H1 (cell line): ENCODE results near the gene JMJD1C. TPM values are rescaled to one million over a fixed set of nuclear protein-coding genes. Genes with fewer than 3 reads are reported as not detected.

Experiments
- CTCF ChIA-PET: fragments of 300-600 bp; sonication (Branson Sonifier 250); formaldehyde crosslinking; loops from one replicate; lab custom pipeline; 2021; ENCODE audit not compliant: partially characterized antibody; lab: Charles Lee
- POLR2A ChIA-PET: fragments of 300-600 bp; sonication (Branson Sonifier 250); formaldehyde crosslinking; loops from one replicate; lab custom pipeline; 2021; ENCODE audit warnings: inconsistent platforms; ENCODE audit not compliant: partially characterized antibody; lab: Charles Lee
- DNase-seq, 2 experiments: peaks; one replicate each; pipeline versions ENCODE4 v3.0.0 to v3.0.0-alpha.2; 2010 to 2022; ENCODE audit warnings: low spot score in 2 of 2, low read depth in 1 of 2, mixed read lengths in 1 of 2
- FAIRE-seq: peaks from 2 replicates; lab custom pipeline; 2011; peaks lifted over from hg19 to GRCh38; lab: Jason Lieb, UNC
- H2AFZ ChIP-seq: 2 replicates; pipeline ENCODE4 v1.8.1; 2012; ENCODE audit warnings: low read length, inconsistent platforms
- H2AK5ac ChIP-seq: 2 replicates; pipeline ENCODE4 v1.6.1; 2013; ENCODE audit warnings: low read depth, low read length
- H2BK120ac ChIP-seq: replicated peaks from 2 replicates; pipeline ENCODE3; 2013; ENCODE audit warnings: low read depth, low read length, inconsistent platforms
- H2BK12ac ChIP-seq: 2 replicates; pipeline ENCODE4 v1.6.1; 2013; ENCODE audit warnings: low read depth, low read length
- H2BK15ac ChIP-seq: 2 replicates; pipeline ENCODE4 v1.6.1; 2013; ENCODE audit warnings: low read length
- H2BK20ac ChIP-seq: 2 replicates; pipeline ENCODE4 v1.6.1; 2013; ENCODE audit warnings: low read length
- H2BK5ac ChIP-seq: 2 replicates; pipeline ENCODE4 v1.6.1; 2013; ENCODE audit warnings: low read depth, low read length
- H3K14ac ChIP-seq: 2 replicates; pipeline ENCODE4 v1.6.1; 2013; ENCODE audit warnings: inconsistent platforms; ENCODE audit not compliant: insufficient read length
- H3K18ac ChIP-seq: 2 replicates; pipeline ENCODE4 v1.6.1; 2013; ENCODE audit warnings: low read length; ENCODE audit errors: extremely low read depth
- H3K23ac ChIP-seq: 2 replicates; pipeline ENCODE4 v1.6.1; 2013; ENCODE audit warnings: inconsistent platforms; ENCODE audit not compliant: insufficient read length
- H3K23me2 ChIP-seq: 2 replicates; pipeline ENCODE4 v1.6.1; 2013; ENCODE audit warnings: low read depth, low read length
- H3K27ac ChIP-seq: 2 replicates; pipeline ENCODE4 v1.6.1; 2011; ENCODE audit warnings: low read depth, low read length, inconsistent platforms
- H3K27me3 ChIP-seq, 4 experiments: replicated peaks in 1 of 4; 1 replicate in 1 of 4; 2 replicates in 3 of 4; pipeline versions ENCODE4 v1.6.1 to v1.8.1; 2011 to 2013; ENCODE audit warnings: low read length in 3 of 4, mild to moderate bottlenecking in 3 of 4, inconsistent platforms in 2 of 4, mixed read lengths in 2 of 4, moderate library complexity in 1 of 4; ENCODE audit not compliant: control insufficient read depth in 3 of 4, insufficient read depth in 3 of 4; ENCODE audit errors: extremely low read depth in 1 of 4
- H3K36me3 ChIP-seq, 4 experiments: 2 replicates each; pipeline versions ENCODE4 v1.6.1 to v1.8.1; 2011 to 2013; ENCODE audit warnings: mild to moderate bottlenecking in 4 of 4, low read length in 3 of 4, moderate library complexity in 2 of 4, control low read depth in 1 of 4, inconsistent platforms in 1 of 4; ENCODE audit not compliant: insufficient read depth in 4 of 4, control insufficient read depth in 2 of 4
- H3K4ac ChIP-seq: replicated peaks from 2 replicates; pipeline ENCODE3; 2013; ENCODE audit warnings: low read length, low read depth, mixed read lengths, inconsistent platforms; ENCODE audit not compliant: insufficient read length
- H3K4me1 ChIP-seq, 4 experiments: replicated peaks in 1 of 4; 1 replicate in 1 of 4; 2 replicates in 3 of 4; pipeline versions ENCODE4 v1.6.1 to v1.8.1; 2011 to 2013; ENCODE audit warnings: low read length in 3 of 4, inconsistent platforms in 2 of 4, mixed read lengths in 1 of 4; ENCODE audit not compliant: insufficient read depth in 4 of 4, control insufficient read depth in 3 of 4
- H3K4me2 ChIP-seq, 2 experiments: 2 replicates each; pipeline versions ENCODE4 v1.6.1 to v1.8.1; 2011 to 2013; ENCODE audit warnings: low read depth in 2 of 2, low read length in 2 of 2, control low read depth in 1 of 2, inconsistent platforms in 1 of 2, mild to moderate bottlenecking in 1 of 2; ENCODE audit not compliant: insufficient read depth in 1 of 2
- H3K4me3 ChIP-seq, 4 experiments: fragments of 200-600, 300-600 bp in 1 of 4; sonication (generic), shearing (Covaris generic), sonication (Bioruptor Twin) in 1 of 4; 2 replicates each; pipeline versions ENCODE4 v1.5.1 to v1.8.1; 2011 to 2016; ENCODE audit warnings: low read length in 4 of 4, low read depth in 3 of 4, control low read depth in 2 of 4, inconsistent platforms in 2 of 4, mild to moderate bottlenecking in 2 of 4, mixed read lengths in 1 of 4, moderate library complexity in 1 of 4; ENCODE audit not compliant: insufficient read depth in 2 of 4; ENCODE audit errors: extremely low read depth in 1 of 4
- H3K56ac ChIP-seq: replicated peaks from 2 replicates; pipeline ENCODE3; 2013; ENCODE audit warnings: low read depth, mild to moderate bottlenecking, mixed read lengths, low read length, inconsistent platforms; ENCODE audit not compliant: insufficient read length
- H3K79me1 ChIP-seq: 2 replicates; pipeline ENCODE4 v1.6.1; 2013; ENCODE audit warnings: low read depth, low read length, control low read depth
- H3K79me2 ChIP-seq, 2 experiments: 2 replicates each; pipeline versions ENCODE4 v1.6.1 to v1.8.1; 2012 to 2013; ENCODE audit warnings: low read length in 2 of 2, mild to moderate bottlenecking in 2 of 2, inconsistent platforms in 1 of 2; ENCODE audit not compliant: insufficient read depth in 2 of 2, control insufficient read depth in 1 of 2
- H3K9ac ChIP-seq, 4 experiments: replicated peaks in 1 of 4; 1 replicate in 1 of 4; 2 replicates in 3 of 4; pipeline versions ENCODE4 v1.6.1 to v1.8.1; 2011 to 2013; ENCODE audit warnings: low read depth in 3 of 4, low read length in 3 of 4, control low read depth in 2 of 4, mild to moderate bottlenecking in 2 of 4, moderate library complexity in 2 of 4, inconsistent platforms in 1 of 4; ENCODE audit errors: extremely low read depth in 1 of 4
- H3K9me3 ChIP-seq, 2 experiments: 2 replicates each; pipeline versions ENCODE4 v1.6.1 to v1.8.1; 2012 to 2013; ENCODE audit warnings: mild to moderate bottlenecking in 2 of 2, moderate library complexity in 2 of 2, control low read depth in 1 of 2, inconsistent platforms in 1 of 2, low read depth in 1 of 2, low read length in 1 of 2, mixed read lengths in 1 of 2; ENCODE audit not compliant: insufficient read depth in 2 of 2
- H4K20me1 ChIP-seq, 2 experiments: replicated peaks in 1 of 2; 2 replicates each; pipeline versions ENCODE3 to v1.8.1; 2011 to 2013; ENCODE audit warnings: inconsistent platforms in 2 of 2, low read length in 2 of 2, mild to moderate bottlenecking in 1 of 2; ENCODE audit not compliant: insufficient read depth in 2 of 2, control insufficient read depth in 1 of 2
- H4K5ac ChIP-seq: 2 replicates; pipeline ENCODE4 v1.6.1; 2013; ENCODE audit warnings: low read length, low read depth, mixed read lengths, inconsistent platforms; ENCODE audit not compliant: insufficient read length
- H4K8ac ChIP-seq: 2 replicates; pipeline ENCODE4 v1.8.0; 2013; ENCODE audit warnings: mild to moderate bottlenecking, moderate library complexity, low read length, inconsistent platforms; ENCODE audit not compliant: insufficient read depth; ENCODE audit errors: extremely low read depth
- H4K91ac ChIP-seq: replicated peaks from 2 replicates; pipeline ENCODE3; 2013; ENCODE audit warnings: low read length, mixed read lengths, inconsistent platforms; ENCODE audit not compliant: insufficient read length
- CTCF ChIP-seq, 3 experiments: IDR thresholded peaks; 1 replicate in 2 of 3; 2 replicates in 1 of 3; pipeline versions ENCODE4 v1.5.1 to v1.6.1; 2011; ENCODE audit warnings: low read length in 3 of 3, mild to moderate bottlenecking in 3 of 3, inconsistent platforms in 2 of 3, low read depth in 1 of 3, moderate library complexity in 1 of 3; ENCODE audit not compliant: insufficient read depth in 1 of 3; ENCODE audit errors: control extremely low read depth in 1 of 3
- KDM4A ChIP-seq: IDR thresholded peaks from one replicate; pipeline ENCODE4 v1.7.1; 2012; ENCODE audit warnings: low read depth, mild to moderate bottlenecking, moderate library complexity, low read length, inconsistent platforms; ENCODE audit not compliant: severe bottlenecking
- POLR2AphosphoS5 ChIP-seq: IDR thresholded peaks from 2 replicates; pipeline ENCODE4 v1.6.1; 2011; ENCODE audit warnings: low read depth, low read length
- SP4 ChIP-seq: IDR thresholded peaks from 2 replicates; pipeline ENCODE4 v1.6.1; 2012; ENCODE audit warnings: low read length, inconsistent platforms
- TBP ChIP-seq: IDR thresholded peaks from 2 replicates; pipeline ENCODE4 v1.6.1; 2011; ENCODE audit warnings: low read depth, low read length, improper control_type of control experiment
- TEAD4 ChIP-seq: IDR thresholded peaks from 2 replicates; pipeline ENCODE4 v1.6.1; 2012; ENCODE audit warnings: low read depth, low read length, inconsistent platforms, mixed read lengths
- polyA plus RNA-seq, 7 experiments: library from polyadenylated mRNA; depleted of rRNA in 3 of 7; stranded (reverse) in 5 of 7; unstranded in 2 of 7; fragments of >200 nt in 5 of 7; fragments of 200-250 nt in 2 of 7; gene quantifications; 1 replicate in 5 of 7; 2 replicates in 1 of 7; 4 replicates in 1 of 7; pipeline versions ENCODE4 v1.2.1 to v1.2.3, GENCODE V29; 2011 to 2013; ENCODE audit warnings: missing spikeins in 2 of 7, mixed read lengths in 2 of 7
- total RNA-seq: library from RNA; stranded (reverse); fragmentation: NEBNext Ultra II Directional; extraction: Animal tissue kit (Norgen Biotek cat#: 25700); gene quantifications from 2 replicates; pipeline ENCODE4 v1.2.1, GENCODE V29; 2021

JMJD1C gene
- total and polyA plus RNA-seq, 2 of the 8 experiments (the other 6 are each of a cell fraction or from before 2014, with no cell fraction given): 54.5 to 210 TPM

- Histone ChIP-seq H4K8ac (no peak overlapping the region), H2AK5ac (no peak overlapping the region), H4K5ac (no peak overlapping the region), H3K56ac (no peak overlapping the region), H3K9me3 (no peaks in the 10 kb centered on the region), H4K20me1 (peaks cover 26 to 49% of the 10 kb centered on the region in 2 experiments), H3K4me3 (no peak overlapping the region), H2BK12ac (no peak overlapping the region), H2BK5ac (no peak overlapping the region), H2BK120ac (no peak overlapping the region), H3K79me1 (no peaks in the 10 kb centered on the region; the same call in 1 of the 2 replicates), H3K4ac (no peak overlapping the region), H3K27me3 (no peaks in the 10 kb centered on the region), H3K23ac (no peak overlapping the region), H2BK15ac (no peak overlapping the region), H3K4me1 (peaks cover 0 to 2% (median 0%) of the 10 kb centered on the region in 4 experiments; a peak in 1 of 7 replicates), H3K23me2 (0 out of 2 replicates have a peak, but pooled peaks cover 2% of the 10 kb centered on the region), H3K14ac (no peak overlapping the region), H4K91ac (no peak overlapping the region), H3K36me3 (peaks cover 0 to 24% (median 1%) of the 10 kb centered on the region in 4 experiments; a peak in 4 of 8 replicates), H3K27ac (no peak overlapping the region), H3K18ac (no peak overlapping the region), H3K79me2 (peaks cover 53 to 100% of the 10 kb centered on the region in 2 experiments), H2AFZ (no peak overlapping the region), H3K4me2 (no peak overlapping the region), H3K9ac (no peak overlapping the region), H2BK20ac (no peak overlapping the region)
- ChIA-PET CTCF (interaction anchor here (0.9 kb wide), 1 partner anchor 244 kb away, joined by 4 read pairs; no protein-coding TSS in a partner anchor), POLR2A (interaction anchor here (0.6 to 4.3 kb wide), 4 partner anchors 11 to 430 kb away, joined by 3 to 37 read pairs (median 10); no protein-coding TSS in a partner anchor)
- TF ChIP-seq SP4 (no peak), CTCF (IDR thresholded peaks at IDR 0.05; ENCODE audit: control extremely low read depth in 1 of 3, insufficient read depth in 1 of 3, low read depth in 1 of 3, low read length in 3 of 3) (no peak), TBP (no peak), TEAD4 (no peak), POLR2AphosphoS5 (peak; percentile 50; the same call in 1 of the 2 replicates), KDM4A (no peak)
- FAIRE-seq (no peak), DNase-seq (no peak)
Measured at GRCh38 chr10:63252095-63252762, 213.5 kb downstream of the JMJD1C start.
